Measurements from ENCODE around the gene SHANK2.

DNA sequence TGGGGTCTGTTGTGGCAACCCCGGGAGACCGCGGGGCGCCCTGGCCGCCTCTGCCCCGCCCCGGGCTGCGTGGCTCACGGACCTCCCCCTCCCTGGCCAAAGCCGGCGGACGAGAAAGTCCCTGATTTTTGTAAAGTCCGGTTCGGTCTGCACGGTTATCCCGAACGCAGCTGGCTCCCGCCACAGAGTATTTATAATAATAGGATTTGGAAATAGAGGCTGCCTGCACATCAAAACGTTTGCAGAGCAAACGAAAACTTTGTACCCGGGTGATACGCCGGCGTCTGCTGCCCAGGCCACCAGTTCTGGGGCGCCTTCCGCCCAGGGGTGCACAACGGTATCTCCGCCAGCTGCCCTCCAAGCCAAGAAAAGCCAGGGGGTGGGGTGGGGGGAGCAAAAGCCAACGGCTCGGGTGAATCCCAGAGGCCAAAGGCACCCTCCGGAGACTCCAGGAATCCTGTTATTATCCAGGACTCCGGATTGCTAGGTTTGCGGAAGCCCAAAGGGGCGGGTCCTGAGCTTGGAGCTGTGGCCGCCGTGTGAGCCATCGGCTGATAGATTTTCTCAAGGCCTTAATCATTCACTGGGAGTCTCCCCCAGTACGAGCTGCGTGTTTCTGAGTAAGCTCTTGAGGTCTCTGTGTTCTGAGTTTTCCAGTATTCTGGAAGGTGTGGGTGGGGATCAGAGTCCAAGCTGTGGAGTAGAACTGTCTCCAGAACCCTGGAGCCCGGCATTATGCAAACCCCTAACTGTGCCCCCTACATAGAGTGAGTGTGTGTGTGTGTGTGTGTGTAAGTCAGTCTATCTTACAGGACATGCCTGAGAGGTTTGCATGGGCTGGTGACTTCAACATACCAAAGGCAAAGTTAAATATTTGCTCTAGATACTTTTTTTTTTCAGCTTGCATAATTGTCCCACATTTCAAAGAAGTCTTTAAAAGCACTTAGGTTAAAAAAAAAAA lies 673 bp upstream of the SHANK2 start:
- TF ChIP-seq, protein P1, sequence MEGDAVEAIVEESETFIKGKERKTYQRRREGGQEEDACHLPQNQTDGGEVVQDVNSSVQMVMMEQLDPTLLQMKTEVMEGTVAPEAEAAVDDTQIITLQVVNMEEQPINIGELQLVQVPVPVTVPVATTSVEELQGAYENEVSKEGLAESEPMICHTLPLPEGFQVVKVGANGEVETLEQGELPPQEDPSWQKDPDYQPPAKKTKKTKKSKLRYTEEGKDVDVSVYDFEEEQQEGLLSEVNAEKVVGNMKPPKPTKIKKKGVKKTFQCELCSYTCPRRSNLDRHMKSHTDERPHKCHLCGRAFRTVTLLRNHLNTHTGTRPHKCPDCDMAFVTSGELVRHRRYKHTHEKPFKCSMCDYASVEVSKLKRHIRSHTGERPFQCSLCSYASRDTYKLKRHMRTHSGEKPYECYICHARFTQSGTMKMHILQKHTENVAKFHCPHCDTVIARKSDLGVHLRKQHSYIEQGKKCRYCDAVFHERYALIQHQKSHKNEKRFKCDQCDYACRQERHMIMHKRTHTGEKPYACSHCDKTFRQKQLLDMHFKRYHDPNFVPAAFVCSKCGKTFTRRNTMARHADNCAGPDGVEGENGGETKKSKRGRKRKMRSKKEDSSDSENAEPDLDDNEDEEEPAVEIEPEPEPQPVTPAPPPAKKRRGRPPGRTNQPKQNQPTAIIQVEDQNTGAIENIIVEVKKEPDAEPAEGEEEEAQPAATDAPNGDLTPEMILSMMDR (IDR thresholded peaks at IDR 0.05): no peak
- TF ChIP-seq POLR2A (IDR thresholded peaks at IDR 0.05): no peak
